ENCODE data around the gene AUTS2.

DNA sequence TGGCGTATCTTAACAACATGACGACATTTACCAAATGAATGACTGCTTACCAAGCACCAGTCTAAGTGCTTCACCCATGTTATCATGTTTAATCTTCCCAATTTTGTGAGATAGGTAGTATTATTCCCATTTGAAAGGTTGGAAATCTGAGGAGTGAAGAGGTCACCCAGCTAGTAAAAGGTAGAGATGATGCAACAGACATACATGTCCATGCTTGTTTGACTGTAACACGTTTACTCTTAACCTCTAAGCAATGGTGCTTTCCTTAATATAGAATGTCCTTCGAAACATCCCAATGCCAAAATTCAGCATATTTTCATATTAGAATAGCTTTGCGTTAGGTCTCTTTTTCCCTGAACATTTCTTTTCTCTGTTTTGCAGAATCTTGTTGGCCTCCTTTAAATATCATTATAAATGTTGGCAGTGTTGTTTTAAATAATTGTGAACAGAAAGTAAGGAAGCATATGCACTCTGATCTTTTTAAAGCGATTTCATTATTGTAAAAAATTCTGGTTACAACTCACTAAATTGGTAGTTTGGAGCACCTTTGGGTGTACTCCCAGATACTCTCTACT lies 722.8 kb downstream of the AUTS2 start:
- TF ChIP-seq, protein P1, sequence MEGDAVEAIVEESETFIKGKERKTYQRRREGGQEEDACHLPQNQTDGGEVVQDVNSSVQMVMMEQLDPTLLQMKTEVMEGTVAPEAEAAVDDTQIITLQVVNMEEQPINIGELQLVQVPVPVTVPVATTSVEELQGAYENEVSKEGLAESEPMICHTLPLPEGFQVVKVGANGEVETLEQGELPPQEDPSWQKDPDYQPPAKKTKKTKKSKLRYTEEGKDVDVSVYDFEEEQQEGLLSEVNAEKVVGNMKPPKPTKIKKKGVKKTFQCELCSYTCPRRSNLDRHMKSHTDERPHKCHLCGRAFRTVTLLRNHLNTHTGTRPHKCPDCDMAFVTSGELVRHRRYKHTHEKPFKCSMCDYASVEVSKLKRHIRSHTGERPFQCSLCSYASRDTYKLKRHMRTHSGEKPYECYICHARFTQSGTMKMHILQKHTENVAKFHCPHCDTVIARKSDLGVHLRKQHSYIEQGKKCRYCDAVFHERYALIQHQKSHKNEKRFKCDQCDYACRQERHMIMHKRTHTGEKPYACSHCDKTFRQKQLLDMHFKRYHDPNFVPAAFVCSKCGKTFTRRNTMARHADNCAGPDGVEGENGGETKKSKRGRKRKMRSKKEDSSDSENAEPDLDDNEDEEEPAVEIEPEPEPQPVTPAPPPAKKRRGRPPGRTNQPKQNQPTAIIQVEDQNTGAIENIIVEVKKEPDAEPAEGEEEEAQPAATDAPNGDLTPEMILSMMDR (IDR thresholded peaks at IDR 0.05; ENCODE audit: poor library complexity, severe bottlenecking), result no peak
- TF ChIP-seq POLR2AphosphoS5 (IDR thresholded peaks at IDR 0.05) (no peak), MXI1 (conservative IDR thresholded peaks at IDR 0.05; ENCODE audit: poor library complexity, severe bottlenecking) (no peak), TAF1 (IDR thresholded peaks at IDR 0.05; ENCODE audit: low read depth) (no peak), EZH2 (IDR thresholded peaks at IDR 0.05; ENCODE audit: borderline replicate concordance, insufficient read depth, low read length, poor library complexity, severe bottlenecking) (no peak), SMC3 (conservative IDR thresholded peaks at IDR 0.05; ENCODE audit: poor library complexity) (no peak)
